ENCODE measurements around the gene ARHGAP20. TPM values are rescaled to one million over a fixed set of nuclear protein-coding genes. Genes with fewer than 3 reads are reported as not detected.

The ARHGAP20 gene
- total and polyA plus RNA-seq, 2 experiments from 2014 or later, result 0.31 TPM; not detected in 1

GRCh38 chr11:110538154-110538553 is 174.1 kb downstream of the ARHGAP20 start:
- no peak overlapping the region for H3K4me2 ChIP-seq
- H3K27me3 Mint-ChIP-seq (ENCODE audit: insufficient read depth, low read depth, poor library complexity), result peaks cover 2% of the 10 kb centered on the region
- H3K4me1 ChIP-seq (ENCODE audit: insufficient read depth), result no peaks in the 10 kb centered on the region
- peaks cover 15% of the 10 kb centered on the region for H3K9me2 ChIP-seq (ENCODE audit: insufficient read depth)
- H3K9me3 Mint-ChIP-seq, result peaks cover 13% of the 10 kb centered on the region
- H3K27ac Mint-ChIP-seq, result no peak overlapping the region
- no peak overlapping the region for H2AFZ ChIP-seq
- H4K20me1 ChIP-seq (replicated peaks; ENCODE audit: insufficient read depth), result no peaks in the 10 kb centered on the region
- no peaks in the 10 kb centered on the region for H3K79me2 ChIP-seq (replicated peaks; ENCODE audit: insufficient read depth)
- DNase-seq (ENCODE audit: low spot score) (no peak), ATAC-seq (no peak)
- H3K27me3 ChIP-seq (ENCODE audit: insufficient read depth), result no peaks in the 10 kb centered on the region
- H3K4me1 Mint-ChIP-seq, result no peaks in the 10 kb centered on the region
- H3F3A ChIP-seq (replicated peaks; ENCODE audit: low read depth), result no peaks in the 10 kb centered on the region
- H3K4me3 ChIP-seq, result no peak overlapping the region
- TF ChIP-seq JUNB (IDR thresholded peaks at IDR 0.05; ENCODE audit: unreplicated experiment) (no peak), POLR2AphosphoS5 (IDR thresholded peaks at IDR 0.05; ENCODE audit: low read depth) (no peak), STAT1 (IDR thresholded peaks at IDR 0.05; ENCODE audit: unreplicated experiment) (no peak), EZH2 (IDR thresholded peaks at IDR 0.05; ENCODE audit: low read depth, unreplicated experiment) (no peak), ZNF462 (CRISPR knock-in tag; IDR thresholded peaks at IDR 0.05) (no peak), NANOG (IDR thresholded peaks at IDR 0.05; ENCODE audit: borderline replicate concordance) (no peak), ZNF114 (CRISPR knock-in tag; IDR thresholded peaks at IDR 0.05) (no peak), ZNF331 (CRISPR knock-in tag; IDR thresholded peaks at IDR 0.05; ENCODE audit: low read depth) (no peak)
- TF ChIP-seq, protein P1, sequence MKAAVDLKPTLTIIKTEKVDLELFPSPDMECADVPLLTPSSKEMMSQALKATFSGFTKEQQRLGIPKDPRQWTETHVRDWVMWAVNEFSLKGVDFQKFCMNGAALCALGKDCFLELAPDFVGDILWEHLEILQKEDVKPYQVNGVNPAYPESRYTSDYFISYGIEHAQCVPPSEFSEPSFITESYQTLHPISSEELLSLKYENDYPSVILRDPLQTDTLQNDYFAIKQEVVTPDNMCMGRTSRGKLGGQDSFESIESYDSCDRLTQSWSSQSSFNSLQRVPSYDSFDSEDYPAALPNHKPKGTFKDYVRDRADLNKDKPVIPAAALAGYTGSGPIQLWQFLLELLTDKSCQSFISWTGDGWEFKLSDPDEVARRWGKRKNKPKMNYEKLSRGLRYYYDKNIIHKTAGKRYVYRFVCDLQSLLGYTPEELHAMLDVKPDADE (IDR thresholded peaks at IDR 0.05), result no peak
- H3K4me3 Mint-ChIP-seq, result no peak overlapping the region
- H3K27ac ChIP-seq (ENCODE audit: low read depth), result no peak overlapping the region
- no peaks in the 10 kb centered on the region for H3K36me3 ChIP-seq (ENCODE audit: insufficient read depth)
- H3K36me3 Mint-ChIP-seq (ENCODE audit: low read depth), result no peaks in the 10 kb centered on the region

Measured in GM23338 (cell line).